ENCODE measurements around the gene MND1.
"Not testable (repeated sequence)": the region's sequence is repeated elsewhere in the genome, so short reads cannot be mapped to it uniquely, and the experiment has no call there.

Gene MND1

GRCh38 chr4:153440475-153440874 lies 96.0 kb downstream of the MND1 start:
- no peak for DNase-seq (ENCODE audit: low read depth)

DNA sequence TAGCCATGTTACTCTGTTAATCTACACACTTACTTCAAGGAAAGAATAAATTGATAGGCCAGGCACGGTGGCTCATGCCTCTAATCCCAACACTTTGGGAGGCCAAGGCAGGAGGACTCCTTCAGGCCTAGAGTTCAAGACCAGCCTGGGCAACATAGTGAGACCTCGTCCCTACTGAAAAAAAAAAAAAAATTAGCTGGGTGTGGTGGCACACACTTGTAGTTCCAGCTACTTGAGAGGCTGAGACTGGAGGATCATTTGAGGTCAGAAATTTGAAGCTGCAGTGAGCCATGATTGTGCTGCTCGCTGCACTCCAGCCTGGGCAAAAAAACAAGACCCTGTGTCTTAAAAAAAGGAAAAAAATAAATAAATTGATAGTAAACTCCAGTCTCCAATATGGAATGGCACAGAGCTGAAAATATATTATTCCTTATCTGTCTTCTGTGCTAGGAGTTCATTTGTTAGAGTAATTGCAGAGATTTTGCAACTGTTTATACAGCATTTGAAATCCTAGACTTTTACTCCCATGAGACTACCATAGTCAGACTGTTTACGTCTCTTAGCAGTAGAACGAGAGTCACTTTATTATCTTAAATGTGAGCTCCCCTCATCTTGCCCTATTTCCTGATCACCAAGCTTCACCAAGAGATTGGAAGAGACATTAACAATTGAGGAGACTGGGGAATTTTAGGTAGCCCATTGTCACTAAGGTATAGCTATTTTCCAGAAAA lies 102.9 kb downstream of the MND1 start:
- no peak for DNase-seq (ENCODE audit: low read depth)

DNA sequence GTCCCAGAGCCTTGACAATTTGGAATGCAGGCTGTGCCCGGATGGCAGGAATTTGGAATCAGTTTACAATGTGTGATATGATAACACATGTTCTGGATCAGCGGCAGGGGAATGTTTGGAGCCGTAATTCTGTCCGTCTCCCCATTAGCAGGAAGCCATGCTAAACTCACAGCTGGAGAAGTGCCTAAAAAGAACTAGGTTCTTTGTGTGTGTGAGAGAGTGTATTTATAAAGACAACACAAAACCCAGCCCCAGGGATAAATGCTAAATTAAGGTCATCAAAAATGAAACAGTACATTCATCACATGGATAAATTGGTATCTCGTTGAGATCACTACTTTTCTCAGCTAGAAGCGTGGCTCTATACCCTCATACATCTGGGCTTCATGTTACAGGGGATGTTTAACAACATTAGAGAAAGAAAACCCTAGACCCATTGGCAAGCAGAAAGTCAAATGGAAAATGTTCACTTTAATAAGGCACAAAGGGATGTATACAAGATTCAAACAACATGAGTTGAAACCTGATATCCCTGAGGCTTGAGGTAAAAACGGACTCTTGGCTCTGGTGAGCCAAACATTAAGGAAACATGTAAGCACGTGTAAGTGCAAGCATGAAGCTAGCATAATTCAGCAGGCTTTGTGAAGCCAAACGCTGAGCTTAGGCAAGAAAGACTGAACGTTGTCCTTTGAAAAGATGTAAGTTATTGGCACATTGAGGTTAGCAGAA lies 103.7 kb downstream of the MND1 start:
- DNase-seq (ENCODE audit: low read depth) = no peak

GRCh38 chr4:153449338-153449737 lies 104.8 kb downstream of the MND1 start:
- no peak for DNase-seq (ENCODE audit: low read depth)

DNA sequence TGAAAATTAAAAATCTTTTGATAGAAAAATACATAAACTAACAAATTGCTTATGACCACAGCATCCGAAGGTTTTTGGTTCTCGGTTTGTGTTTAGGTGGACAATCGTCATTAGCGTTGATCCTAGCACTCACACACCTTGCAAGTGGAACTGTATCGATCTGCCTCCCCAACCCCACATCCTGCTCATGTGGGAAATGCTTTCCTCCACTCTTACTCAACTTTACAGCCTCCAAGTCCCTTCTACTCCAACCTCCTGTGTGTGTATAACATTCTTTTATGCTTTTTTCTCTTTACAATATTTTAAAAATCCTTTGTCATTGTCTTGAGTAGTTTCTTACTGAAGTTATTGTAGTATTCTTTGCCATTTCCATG lies 106.0 kb downstream of the MND1 start:
- DNase-seq (ENCODE audit: low read depth) = no peak

GRCh38 chr4:153451145-153451544 lies 106.7 kb downstream of the MND1 start:
- not testable (repeated sequence) for DNase-seq (ENCODE audit: low read depth)

DNA sequence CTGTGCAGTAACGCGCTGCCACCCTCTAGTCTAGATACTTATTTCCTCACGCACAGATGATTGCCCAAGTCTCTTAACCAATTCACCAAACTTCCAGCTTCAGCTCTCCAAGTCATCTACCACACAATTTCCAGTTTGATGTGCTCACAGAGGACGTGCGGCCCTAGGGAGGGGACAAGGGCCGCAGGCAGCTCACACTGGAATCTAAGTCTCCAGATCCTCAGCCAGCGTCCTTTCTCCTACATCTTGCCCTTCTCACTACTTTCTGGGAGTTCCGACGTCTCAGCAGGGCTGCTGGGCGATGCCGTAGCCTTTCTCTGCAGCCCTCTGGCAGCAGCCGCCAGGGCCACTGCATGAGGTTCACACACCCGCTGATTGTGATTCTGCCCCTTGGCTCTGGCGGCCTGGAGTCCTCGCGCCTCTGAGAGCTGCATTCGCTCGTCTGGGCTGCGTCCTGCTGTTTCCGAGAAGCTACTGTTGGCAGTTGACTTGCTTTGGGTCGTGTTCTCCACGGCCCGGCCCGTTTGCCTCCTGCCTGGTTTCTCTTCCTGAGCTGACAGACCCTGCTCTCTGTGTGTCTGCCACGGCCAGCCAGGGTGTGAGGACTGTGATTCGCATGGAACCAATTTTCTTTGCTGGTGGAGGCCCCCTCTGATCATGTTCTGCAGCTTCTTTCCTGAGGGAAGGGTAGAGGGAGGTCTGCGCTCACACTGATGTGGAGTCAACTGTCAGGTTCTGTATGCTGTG lies 107.6 kb downstream of the MND1 start:
- no peak for DNase-seq (ENCODE audit: low read depth)

DNA sequence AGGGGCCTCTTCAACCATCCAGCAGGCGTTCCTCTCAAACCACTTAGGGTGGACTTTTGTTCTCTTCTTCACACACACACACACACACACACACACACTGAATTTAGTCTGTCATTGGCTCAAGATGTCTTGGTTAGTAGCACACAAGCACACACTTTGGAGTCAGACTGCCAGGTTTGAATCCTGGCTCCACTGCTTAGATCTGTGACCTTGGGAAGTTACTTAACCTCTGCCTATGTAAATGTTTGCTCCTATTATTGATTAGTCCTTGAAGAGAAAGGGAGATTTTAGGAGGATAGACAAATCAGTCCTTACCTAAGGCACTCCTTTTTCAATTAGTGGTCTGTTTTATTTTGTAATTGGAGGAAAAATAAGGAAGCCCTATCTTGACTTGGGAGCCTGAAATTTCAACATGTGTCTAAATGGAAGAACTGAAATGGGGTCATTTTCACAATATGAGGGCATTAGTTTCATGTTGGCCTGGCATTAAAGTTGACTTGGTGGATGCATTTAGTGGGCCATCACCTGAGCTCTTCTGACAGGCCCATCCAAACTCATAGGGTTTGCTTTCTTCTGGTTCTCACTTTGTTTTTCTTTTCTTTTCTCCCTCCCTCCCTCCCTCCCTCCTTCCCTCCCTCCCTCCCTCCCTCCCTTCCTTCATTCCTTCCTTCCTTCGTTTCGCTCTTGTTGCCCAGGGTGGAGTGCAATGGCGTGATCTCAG lies 108.3 kb downstream of the MND1 start:
- DNase-seq (ENCODE audit: low read depth) = no peak

DNA sequence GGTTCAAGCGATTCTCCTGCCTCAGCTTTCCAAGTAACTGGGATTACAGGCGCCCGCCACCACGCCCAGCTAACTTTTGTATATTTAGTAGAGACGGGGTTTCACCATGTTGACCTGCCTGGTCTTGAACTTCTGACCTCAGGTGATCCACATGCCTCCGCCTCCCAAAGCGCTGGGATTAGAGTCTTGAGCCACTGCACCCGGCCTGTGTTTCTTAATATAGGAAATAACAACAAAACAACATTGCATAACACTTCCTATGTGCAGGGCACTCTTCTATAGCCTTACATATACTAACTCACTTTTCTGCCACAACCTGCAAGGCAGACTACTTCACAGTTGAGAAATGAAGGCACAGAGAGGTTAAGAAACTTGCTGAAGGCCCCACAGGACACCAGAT lies 108.9 kb downstream of the MND1 start:
- DNase-seq (ENCODE audit: low read depth) = no peak

DNA sequence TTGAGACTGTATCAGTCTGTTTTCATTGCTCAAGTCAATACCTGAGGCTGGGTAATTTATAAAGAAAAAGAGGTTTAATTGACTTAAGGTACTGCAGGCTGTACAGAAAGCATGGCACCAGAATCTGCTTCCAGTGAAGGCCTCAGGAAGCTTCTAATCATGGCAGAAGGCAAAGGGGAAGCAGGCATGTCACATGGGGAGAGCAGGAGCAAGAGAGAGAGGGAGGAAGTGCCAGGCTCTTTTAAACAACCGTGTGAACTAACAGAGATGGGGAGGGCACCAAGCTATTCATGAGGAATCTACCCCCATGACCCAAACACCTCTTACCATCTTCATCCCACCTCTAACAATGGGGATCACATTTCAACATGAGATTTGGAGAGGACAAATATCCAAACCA lies 114.5 kb downstream of the MND1 start:
- DNase-seq (ENCODE audit: low read depth) = no peak

- DNase-seq (ENCODE audit: low read depth) = not testable (repeated sequence)
Measured at GRCh38 chr4:153461549-153461948, 117.1 kb downstream of the MND1 start.

DNA sequence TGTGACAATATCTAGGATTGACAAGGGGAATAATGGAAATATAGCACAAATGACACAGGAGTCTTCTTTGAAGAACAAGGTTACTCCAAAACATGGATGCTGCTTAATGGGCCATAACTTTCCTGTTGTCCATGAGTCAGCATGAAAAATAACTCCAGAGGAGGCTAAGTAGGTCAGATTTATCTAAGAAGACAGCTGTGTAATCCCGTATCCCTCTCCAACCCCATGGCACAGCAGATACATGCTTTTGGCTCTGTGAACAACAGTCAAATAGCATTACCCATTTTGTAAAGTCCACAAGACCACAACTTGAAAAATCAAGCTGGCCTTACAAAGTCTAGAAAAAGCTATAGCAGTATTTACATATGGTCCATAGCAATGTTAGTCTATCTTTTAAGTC lies 119.6 kb downstream of the MND1 start:
- no peak for DNase-seq (ENCODE audit: low read depth)

Measured in T follicular helper cell (primary cell).